HG02840 (cell line): Measurements from ENCODE around the gene PAH.
"Not testable (repeated sequence)": the region's sequence is repeated elsewhere in the genome, so short reads cannot be mapped to it uniquely, and the experiment has no call there.

Source experiments
- ATAC-seq: cut with Tn5 transposase; IDR thresholded peaks from one replicate; pipeline ENCODE4 v1.9.1; 2021; ENCODE audit warnings: mild to moderate bottlenecking, moderate library complexity, moderate number of reproducible peaks; ENCODE audit not compliant: unreplicated experiment, low FRiP score

Gene PAH

DNA sequence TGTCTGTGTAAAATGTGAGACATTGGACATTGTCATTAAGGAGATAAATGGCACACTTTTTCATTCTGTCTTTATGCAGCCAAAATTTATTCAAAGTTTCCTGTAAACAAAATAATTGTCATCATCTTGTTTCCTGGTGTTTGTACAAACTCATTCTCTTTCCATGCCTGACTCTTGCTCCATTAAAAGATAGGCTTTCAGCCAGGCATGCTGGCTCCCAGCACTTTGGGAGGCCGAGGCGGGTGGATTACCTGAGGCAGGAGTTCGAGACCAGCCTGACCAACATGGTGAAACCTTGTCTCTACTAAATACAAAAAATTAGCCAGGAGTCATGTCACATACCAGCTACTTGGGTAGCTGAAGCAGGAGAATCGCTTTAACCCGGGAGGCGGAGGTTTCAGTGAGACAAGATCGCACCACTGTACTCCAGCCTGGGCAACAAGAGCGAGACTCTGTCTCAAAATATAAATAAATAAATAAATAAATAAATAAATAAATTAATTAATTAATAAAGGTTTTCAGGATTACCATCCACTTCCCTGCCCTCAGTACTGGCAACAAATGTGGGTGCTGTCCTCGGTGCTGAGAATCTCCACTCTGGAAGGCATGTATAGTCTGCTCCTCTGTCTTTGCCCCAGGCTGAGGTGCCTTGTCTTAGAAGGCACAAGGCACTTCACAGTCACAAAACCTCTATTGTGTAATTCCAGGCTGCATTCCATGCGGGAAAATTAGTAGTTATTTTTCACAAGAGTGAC, 83.2 kb downstream of the PAH start:
- ATAC-seq, result no peak

DNA sequence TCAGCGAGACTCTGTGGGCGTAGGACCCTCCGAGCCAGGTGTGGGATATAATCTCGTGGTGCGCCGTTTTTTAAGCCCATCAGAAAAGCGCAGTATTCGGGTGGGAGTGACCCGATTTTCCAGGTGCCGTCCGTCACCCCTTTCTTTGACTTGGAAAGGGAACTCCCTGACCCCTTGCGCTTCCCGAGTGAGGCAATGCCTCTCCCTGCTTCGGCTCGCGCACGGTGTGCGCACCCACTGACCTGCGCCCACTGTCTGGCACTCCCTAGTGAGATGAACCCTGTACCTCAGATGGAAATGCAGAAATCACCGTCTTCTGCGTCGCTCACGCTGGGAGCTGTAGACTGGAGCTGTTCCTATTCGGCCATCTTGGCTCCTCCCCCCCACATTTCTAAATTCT, 84.2 kb downstream of the PAH start:
- not testable (repeated sequence) for ATAC-seq

DNA sequence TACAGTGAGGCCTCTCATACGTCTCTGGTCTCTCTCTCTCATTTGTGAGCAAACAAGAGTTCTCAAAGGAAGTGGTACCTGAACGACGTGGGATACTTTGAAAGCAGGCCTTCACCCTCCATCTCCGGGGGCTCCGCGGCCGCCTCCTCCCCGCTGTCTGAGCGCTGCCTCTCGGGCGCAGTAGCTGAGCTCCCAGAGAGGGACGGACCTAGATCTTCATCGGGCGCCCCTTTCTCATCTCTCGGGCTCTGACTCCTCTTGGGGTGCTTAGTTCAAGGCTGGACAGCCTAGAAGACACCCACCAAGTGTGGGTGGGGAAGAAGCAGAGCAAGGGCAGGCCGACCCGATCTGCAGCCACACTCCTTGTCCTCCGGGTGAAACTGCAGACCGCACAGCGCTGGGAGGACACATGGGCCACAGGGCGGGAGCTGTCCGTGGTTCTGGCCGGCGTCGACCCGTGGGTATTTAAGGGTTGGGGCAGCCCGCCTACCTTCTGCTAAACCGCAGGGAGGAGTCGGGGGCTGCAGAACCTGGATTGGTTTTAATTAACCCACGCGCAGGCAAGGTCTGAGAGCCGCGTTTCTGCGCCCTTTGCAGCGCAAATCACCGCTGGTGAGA, 92.7 kb downstream of the PAH start:
- ATAC-seq, result no peak

DNA sequence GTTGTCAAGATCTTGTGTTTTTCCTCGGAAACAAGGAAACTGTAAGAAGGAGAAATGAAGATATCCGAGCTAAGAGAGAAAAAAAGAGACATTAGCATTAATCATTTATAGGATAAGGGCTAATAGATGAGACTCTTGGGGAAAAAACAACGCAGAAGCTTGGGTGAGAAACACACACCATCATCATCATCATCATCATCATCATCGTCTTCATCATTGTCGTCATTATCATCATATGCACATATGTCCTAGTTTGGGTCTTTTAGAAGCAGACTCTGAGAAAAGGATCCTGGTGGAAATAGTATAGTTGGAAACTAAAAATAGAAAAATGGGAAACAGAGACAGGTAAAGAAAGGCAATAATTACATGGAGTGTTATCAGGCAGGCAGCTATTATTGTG, 95.9 kb downstream of the PAH start:
- no peak for ATAC-seq

DNA sequence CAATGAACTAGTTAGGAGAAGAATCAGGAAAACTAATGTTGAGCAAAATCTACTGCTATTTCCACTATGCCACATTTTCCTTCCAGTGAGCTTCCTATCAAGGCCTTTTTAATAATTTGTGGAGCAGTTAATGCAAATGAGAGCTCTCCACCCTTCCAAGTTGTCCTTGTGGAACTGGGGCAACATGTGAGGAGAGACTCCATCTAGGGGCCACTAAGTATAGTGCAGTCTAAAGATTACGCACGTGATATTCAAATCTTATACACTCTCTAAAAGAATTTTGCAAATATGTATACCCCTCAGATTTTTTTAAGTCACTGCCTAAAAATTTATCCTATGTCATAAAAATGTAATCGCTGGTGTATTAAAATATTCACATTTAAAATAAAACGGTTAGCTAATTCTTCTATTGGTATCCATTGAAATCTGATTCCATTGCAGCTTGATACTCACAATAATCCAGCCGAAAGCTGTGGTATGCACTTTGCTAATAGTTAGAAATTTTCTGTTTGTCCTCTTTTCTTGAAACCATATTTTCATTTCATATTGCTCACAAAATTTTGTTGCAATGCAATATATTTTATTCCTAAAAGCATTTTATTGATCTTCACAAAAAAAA, 100.1 kb downstream of the PAH start:
- ATAC-seq, result no peak

DNA sequence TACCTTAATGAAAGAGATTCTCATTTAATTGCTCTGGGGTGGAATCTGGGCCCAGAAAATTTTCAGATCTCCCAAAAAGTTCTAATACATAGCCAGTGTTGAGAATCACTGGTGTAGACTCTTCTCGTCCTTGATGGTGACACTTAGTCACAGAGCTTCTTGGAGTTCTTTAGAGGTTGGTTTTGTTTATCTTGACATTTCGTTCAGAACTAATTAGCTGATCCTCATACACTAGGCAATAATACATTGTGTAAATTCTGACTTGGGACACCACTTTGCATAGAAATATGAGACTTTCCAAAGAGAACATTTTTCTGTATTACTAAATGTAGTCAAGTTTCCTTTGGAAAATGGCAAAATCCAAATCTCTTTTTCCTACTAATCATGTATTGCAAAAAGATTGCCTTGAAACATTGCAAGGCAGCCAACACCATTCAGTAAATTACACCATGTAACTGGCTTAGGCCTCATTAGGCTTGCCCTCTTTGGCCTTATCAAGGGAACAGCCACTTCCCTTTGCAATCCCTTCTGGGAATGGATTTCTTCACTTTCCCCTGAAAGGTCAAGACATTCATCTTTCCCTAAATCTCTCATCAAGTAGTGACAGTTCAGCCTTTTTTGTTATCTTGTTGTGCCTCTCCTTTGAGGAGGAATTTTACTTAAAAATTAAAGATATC, 102.2 kb downstream of the PAH start:
- ATAC-seq, result no peak

DNA sequence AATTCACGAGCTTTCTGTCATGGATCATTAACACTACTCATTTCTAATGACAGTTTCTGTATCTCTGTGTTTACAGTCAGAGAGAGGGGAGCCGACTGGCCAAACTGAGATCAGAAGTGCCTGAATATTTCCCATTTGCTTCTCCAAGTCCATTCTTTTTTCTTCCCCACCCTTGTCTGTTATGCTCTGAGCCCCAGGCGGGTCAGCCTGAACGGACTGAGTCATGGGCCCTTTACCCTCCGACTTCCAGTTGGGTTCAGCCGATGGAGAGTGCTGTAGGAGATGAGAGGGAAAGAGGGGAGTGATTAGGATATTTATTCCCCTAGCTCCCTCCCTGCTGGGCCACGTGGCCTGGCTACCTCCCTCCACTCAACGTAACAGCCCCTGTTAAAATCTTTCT, 104.7 kb downstream of the PAH start:
- ATAC-seq, result no peak

DNA sequence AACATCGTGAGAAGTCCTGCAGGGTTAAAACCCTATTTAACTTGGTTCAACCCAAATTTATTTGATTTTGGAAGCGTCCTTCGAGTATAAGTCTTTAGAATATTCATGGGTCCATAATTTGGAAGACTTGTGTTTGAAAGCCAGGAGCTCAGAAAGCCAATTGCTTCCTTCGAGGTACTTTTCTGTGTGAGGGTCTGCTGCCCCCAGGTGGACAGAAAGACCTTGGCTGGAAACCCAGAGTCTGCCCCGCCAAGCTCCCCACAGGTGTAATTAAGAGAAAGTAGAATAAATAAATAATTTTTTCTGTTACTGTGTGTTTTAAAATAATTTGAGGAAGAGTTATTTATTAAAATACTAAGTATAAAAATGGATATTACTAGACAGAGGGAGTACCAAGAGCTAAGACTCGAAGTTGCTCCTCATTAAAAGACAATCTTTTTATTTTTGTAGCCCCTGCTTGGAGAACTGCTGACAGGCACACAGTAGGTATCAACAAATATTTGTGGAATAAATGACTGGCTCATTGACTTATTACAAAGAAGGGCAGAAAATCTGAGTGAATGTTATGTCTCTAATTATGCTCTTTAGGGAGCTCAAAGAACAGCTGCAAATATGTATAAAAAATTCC, 105.8 kb downstream of the PAH start:
- ATAC-seq, result no peak

DNA sequence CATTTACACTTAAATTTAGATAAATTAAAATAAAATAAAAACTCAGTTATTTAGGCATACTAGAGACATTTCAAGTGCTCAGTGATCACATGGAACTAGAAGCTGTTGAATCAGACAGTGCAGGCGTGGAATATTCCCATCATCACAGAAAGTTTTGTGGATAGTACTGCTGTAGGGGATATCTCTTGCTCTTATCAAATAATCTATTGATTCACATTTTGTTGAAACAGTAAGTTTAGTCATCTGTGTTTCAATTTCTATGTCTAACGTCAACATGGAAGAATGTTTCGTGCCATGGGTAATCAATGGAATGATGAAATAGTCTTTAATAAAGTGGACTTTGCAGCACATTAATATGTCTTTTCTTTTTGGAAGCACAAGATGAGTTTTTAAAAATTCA, 108.6 kb downstream of the PAH start:
- no peak for ATAC-seq

DNA sequence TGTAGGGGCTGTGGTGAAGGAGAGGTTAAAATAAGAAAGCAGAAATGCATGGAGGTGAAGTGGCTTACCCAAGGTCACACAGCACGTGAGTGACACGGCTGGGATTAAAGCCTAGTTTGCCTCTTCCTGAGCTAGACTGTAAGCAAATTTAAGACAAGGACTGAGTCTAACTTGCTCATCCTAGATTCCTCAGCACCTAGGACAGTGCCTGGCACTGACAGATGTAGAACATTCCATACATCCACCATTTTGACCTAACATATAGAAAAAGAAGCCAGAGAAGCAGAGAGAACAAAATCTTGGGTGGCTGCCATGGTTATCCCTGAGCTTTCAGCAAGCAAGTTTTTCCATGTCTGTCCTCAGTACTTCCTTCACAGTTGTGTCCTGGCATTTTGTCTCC, 110.5 kb downstream of the PAH start:
- no peak for ATAC-seq

DNA sequence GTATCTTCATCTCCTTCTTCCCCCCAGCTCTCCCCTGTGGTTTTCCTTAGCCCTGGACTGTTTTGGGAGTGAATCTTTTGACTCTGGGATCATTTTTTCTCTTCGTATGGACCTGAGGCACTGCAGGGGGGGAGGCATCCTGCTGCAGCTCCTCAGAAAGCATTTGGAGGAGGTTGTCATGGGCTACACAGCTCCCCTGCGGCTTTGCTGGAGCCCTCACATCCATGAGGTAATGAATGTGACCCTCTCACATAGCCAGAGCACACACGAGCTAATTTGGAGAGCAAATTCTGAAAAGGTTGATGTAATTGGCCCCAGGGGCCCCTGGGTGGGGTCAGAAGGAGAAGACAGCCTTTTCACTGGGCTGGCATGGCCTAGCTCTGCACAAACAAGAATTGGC, 110.9 kb downstream of the PAH start:
- ATAC-seq, result no peak

DNA sequence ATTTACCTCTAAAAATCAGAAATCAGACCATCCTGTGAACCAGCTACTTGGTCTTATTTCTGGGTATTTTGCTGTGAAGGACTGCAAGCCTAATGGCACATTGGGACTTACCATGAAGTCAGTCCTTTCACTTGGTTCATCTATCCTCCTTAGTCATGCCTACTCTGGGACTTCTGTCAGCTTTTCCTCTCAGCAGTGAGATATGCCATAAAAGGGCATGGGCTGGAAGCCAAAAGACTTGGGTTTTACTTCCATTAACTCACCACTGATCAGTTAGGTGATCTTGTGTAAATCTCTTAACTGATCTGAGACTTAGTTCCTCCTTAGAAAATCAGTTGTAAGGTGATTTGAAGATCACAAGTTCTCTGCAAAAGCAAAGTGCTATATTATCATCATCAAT, 116.5 kb downstream of the PAH start:
- ATAC-seq, result no peak

DNA sequence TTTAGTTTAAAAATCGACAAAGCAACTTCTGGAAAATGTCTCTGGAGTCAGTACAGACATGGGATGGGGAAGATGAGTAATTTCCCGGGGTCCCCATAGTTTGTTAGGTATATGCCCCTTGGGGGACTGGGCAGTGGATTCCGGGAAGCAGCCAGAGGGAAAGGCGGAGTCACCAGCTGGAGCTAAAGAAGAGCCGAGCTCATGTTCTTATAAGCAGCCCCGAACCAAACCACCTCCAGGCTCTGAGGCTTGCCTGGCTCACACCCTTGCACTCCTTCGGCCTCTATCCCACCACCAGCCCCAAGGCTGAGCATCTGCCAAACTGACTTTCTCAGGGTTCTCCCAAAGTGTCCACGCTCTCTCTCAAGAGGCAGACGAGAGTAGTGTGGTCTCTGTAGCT, 117.8 kb downstream of the PAH start:
- ATAC-seq, result no peak

DNA sequence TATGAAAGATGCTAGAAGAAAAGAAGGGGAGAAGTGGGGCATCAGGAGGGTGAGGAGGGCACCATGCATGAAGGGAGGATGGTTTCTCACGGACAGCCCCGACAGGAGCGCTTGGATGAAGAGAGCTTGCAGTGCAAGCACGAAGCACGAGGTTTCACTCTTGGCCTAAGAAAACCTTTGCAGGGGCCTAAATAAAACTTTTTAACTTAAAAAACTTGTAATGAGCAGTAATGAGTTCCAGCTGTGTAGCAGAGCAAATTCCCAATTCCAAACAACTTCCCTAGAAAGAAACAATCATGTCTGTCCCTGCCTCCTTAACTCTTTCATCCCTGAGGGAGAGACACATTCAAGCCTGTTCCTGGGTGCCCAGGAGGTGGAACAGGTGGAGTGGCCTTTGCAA, 119.5 kb downstream of the PAH start:
- no peak for ATAC-seq

DNA sequence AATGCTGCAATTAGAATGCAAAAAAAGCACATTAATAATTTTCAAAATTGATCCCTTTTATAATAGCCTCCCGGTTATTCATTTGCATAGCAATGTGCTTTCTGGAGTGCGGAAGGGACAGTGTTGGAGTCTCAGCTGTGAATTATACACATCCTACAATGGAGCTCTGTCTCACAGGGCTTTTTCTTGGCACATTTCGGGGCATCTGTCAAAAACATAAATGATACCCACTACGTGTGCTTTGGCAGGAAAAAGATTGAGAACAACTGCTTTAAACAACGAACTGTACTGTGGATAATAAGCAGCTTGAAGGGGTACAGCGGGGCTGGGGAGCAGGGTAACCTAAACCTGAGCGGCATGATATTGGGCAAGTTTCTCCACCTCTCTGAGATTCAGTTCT, 123.1 kb downstream of the PAH start:
- no peak for ATAC-seq
